A549 (cell line): ENCODE data around the gene SENP5. TPM values are rescaled to one million over a fixed set of nuclear protein-coding genes. Genes with fewer than 3 reads are reported as not detected.
A peak's percentile ranks its signal among the peaks of the same experiment; 100 is the strongest.

Source experiments
- CBX8 ChIP-seq: fragments of 200-600 bp; sonication (generic); IDR thresholded peaks from 2 replicates; pipeline ENCODE4 v1.6.1; 2016
- CHD2 ChIP-seq: fragments of 150-350 bp; IDR thresholded peaks from 2 replicates; pipeline ENCODE4 v1.6.1; 2014; ENCODE audit warnings: low read length; ENCODE audit not compliant: partially characterized antibody
- CHD4 ChIP-seq: fragments of 200-600 bp; sonication (generic); IDR thresholded peaks from 2 replicates; pipeline ENCODE4 v1.6.1; 2016; ENCODE audit warnings: antibody characterized with exemption, mild to moderate bottlenecking, borderline replicate concordance
- HEYL ChIP-seq: fragments of 250-450 bp; sonication (Bioruptor Pico); IDR thresholded peaks from 2 replicates; pipeline ENCODE4 v1.8.0; 2021; ENCODE audit warnings: mild to moderate bottlenecking, moderate library complexity
- JUN ChIP-seq, 2 experiments: fragments of >200 bp; sonication (Bioruptor Twin); formaldehyde crosslinking; IDR thresholded peaks; 2 replicates in 1 of 2; 3 replicates in 1 of 2; pipeline ENCODE4 v1.6.1; 2016 to 2017
- KDM1A ChIP-seq: fragments of 200-600 bp; sonication (generic); IDR thresholded peaks from 2 replicates; pipeline ENCODE4 v1.6.1; 2016; ENCODE audit warnings: low read depth, mild to moderate bottlenecking
- KDM5A ChIP-seq: fragments of 200-600 bp; sonication (generic); IDR thresholded peaks from 2 replicates; pipeline ENCODE4 v1.6.1; 2016; ENCODE audit warnings: antibody characterized with exemption, mild to moderate bottlenecking
- MYC ChIP-seq: IDR thresholded peaks from 2 replicates; pipeline ENCODE4 v1.6.1; 2012; ENCODE audit warnings: mild to moderate bottlenecking, inconsistent platforms, low read length, improper control_type of control experiment, borderline replicate concordance
- NR3C1 ChIP-seq: fragments of >200 bp; sonication (Bioruptor Twin); formaldehyde crosslinking; IDR thresholded peaks from 3 replicates; pipeline ENCODE4 v1.6.1; 2017
- PHF8 ChIP-seq: fragments of 200-600 bp; sonication (generic); IDR thresholded peaks from 2 replicates; pipeline ENCODE4 v1.6.1; 2016; ENCODE audit warnings: low read depth, mild to moderate bottlenecking, antibody characterized with exemption, moderate library complexity, borderline replicate concordance
- POLR2AphosphoS2 ChIP-seq: conservative IDR thresholded peaks from 2 replicates; pipeline ENCODE4 v1.6.1; 2012; ENCODE audit warnings: low read length, improper control_type of control experiment, inconsistent platforms
- RARB ChIP-seq: fragments of 250-450 bp; sonication (Bioruptor Pico); IDR thresholded peaks from 2 replicates; pipeline ENCODE4 v1.8.0; 2021; ENCODE audit warnings: mild to moderate bottlenecking, moderate library complexity
- RCOR1 ChIP-seq: fragments of 150-350 bp; IDR thresholded peaks from 2 replicates; pipeline ENCODE4 v1.6.1; 2014; ENCODE audit warnings: antibody characterized with exemption, low read length, low read depth
- SMC3 ChIP-seq: fragments of >200 bp; sonication (Bioruptor Twin); formaldehyde crosslinking; IDR thresholded peaks from 3 replicates; pipeline ENCODE4 v1.6.1; 2018; ENCODE audit warnings: inconsistent platforms
- SREBF2 ChIP-seq: fragments of 450-650 bp; IDR thresholded peaks from 2 replicates; pipeline ENCODE4 v1.6.1; 2014; ENCODE audit warnings: mild to moderate bottlenecking, moderate library complexity
- TP53 ChIP-seq: fragments of 250-450 bp; sonication (Bioruptor Pico); IDR thresholded peaks from 2 replicates; pipeline ENCODE4 v1.5.0; 2021; ENCODE audit warnings: mild to moderate bottlenecking, moderate library complexity
- polyA plus RNA-seq, 4 experiments: library from polyadenylated mRNA; depleted of rRNA in 3 of 4; stranded (reverse); fragments of >200 nt; fragmentation: RNase III in 1 of 4; extraction: RNeasy Plus Mini Kit Qiagen cat#74134 plus additional on column Dnase treatment in 1 of 4; gene quantifications; 2 replicates in 3 of 4; 3 replicates in 1 of 4; pipeline ENCODE4 v1.2.3, GENCODE V29; 2011 to 2017
- TF ChIP-seq, protein P1 (sequence below): fragments of >200 bp; sonication (Bioruptor Twin); formaldehyde crosslinking; IDR thresholded peaks from 3 replicates; pipeline ENCODE4 v1.6.1; 2016
- TF ChIP-seq, protein P2 (sequence below): IDR thresholded peaks from 2 replicates; pipeline ENCODE4 v1.6.1; 2012; ENCODE audit warnings: low read depth, borderline replicate concordance
- TF ChIP-seq, protein P3 (sequence below): fragments of 200-600 bp; sonication (generic); IDR thresholded peaks from 2 replicates; pipeline ENCODE4 v1.6.1; 2016; ENCODE audit warnings: antibody characterized with exemption, mild to moderate bottlenecking, moderate library complexity
- TF ChIP-seq, protein P4 (sequence below): fragments of >200 bp; sonication (Bioruptor Twin); formaldehyde crosslinking; IDR thresholded peaks from 2 replicates; pipeline ENCODE4 v1.6.1; 2016
- TF ChIP-seq, protein P5 (sequence below): fragments of 250-450 bp; sonication (Bioruptor Pico); IDR thresholded peaks from 2 replicates; pipeline ENCODE4 v1.5.0; 2021; ENCODE audit warnings: mild to moderate bottlenecking, moderate library complexity, borderline replicate concordance
- TF ChIP-seq, protein P6 (sequence below): IDR thresholded peaks from 2 replicates; pipeline ENCODE4 v1.6.1; 2012
- TF ChIP-seq, protein P7 (sequence below): fragments of 450-650 bp; IDR thresholded peaks from 2 replicates; pipeline ENCODE4 v1.6.1; 2014; ENCODE audit warnings: antibody characterized with exemption

Gene SENP5
- polyA plus RNA-seq, 2 of the 4 experiments (the other 2 are of a cell fraction): 6.8 to 12.9 TPM

DNA sequence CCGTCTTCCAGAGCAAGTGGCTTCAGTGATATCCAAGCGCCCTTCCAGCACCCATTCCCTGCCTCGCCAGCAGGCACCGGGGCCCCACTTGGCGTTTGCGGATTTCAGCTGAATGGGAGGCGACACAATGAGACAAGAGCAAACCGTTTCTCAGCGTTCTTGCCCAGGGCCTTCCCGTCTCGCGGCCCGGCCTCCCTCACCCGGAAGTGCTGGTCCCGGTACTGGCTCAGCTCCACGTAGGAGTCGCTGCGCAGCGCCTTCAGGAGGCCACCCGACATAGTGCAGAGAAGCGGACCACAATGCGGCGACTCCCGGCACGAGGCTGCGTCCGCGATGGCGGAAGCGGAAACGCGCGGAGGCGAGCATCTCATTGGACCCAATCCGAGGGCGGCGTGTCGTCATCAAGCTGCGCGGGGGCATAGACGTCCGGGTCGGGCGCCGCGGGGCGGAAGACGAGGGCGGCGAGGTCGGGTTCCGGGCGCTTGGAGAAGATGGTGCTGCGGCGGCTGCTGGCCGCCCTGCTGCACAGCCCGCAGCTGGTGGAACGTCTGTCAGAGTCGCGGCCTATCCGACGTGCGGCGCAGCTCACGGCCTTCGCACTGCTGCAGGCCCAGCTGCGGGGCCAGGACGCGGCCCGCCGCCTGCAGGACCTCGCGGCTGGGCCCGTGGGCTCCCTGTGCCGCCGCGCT lies 74.7 kb downstream of the SENP5 start, which contains the start of gene NCBP2 (continued):
- TF ChIP-seq, protein P1, sequence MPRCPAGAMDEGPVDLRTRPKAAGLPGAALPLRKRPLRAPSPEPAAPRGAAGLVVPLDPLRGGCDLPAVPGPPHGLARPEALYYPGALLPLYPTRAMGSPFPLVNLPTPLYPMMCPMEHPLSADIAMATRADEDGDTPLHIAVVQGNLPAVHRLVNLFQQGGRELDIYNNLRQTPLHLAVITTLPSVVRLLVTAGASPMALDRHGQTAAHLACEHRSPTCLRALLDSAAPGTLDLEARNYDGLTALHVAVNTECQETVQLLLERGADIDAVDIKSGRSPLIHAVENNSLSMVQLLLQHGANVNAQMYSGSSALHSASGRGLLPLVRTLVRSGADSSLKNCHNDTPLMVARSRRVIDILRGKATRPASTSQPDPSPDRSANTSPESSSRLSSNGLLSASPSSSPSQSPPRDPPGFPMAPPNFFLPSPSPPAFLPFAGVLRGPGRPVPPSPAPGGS: peak; percentile 69; the same call in 1 of the 3 replicates
- TF ChIP-seq, protein P2, sequence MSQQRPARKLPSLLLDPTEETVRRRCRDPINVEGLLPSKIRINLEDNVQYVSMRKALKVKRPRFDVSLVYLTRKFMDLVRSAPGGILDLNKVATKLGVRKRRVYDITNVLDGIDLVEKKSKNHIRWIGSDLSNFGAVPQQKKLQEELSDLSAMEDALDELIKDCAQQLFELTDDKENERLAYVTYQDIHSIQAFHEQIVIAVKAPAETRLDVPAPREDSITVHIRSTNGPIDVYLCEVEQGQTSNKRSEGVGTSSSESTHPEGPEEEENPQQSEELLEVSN: peak; percentile 65
- TF ChIP-seq, protein P3, sequence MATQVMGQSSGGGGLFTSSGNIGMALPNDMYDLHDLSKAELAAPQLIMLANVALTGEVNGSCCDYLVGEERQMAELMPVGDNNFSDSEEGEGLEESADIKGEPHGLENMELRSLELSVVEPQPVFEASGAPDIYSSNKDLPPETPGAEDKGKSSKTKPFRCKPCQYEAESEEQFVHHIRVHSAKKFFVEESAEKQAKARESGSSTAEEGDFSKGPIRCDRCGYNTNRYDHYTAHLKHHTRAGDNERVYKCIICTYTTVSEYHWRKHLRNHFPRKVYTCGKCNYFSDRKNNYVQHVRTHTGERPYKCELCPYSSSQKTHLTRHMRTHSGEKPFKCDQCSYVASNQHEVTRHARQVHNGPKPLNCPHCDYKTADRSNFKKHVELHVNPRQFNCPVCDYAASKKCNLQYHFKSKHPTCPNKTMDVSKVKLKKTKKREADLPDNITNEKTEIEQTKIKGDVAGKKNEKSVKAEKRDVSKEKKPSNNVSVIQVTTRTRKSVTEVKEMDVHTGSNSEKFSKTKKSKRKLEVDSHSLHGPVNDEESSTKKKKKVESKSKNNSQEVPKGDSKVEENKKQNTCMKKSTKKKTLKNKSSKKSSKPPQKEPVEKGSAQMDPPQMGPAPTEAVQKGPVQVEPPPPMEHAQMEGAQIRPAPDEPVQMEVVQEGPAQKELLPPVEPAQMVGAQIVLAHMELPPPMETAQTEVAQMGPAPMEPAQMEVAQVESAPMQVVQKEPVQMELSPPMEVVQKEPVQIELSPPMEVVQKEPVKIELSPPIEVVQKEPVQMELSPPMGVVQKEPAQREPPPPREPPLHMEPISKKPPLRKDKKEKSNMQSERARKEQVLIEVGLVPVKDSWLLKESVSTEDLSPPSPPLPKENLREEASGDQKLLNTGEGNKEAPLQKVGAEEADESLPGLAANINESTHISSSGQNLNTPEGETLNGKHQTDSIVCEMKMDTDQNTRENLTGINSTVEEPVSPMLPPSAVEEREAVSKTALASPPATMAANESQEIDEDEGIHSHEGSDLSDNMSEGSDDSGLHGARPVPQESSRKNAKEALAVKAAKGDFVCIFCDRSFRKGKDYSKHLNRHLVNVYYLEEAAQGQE: peak; percentile 39; the same call in 1 of the 2 replicates
- TF ChIP-seq, protein P4, sequence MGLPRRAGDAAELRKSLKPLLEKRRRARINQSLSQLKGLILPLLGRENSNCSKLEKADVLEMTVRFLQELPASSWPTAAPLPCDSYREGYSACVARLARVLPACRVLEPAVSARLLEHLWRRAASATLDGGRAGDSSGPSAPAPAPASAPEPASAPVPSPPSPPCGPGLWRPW: no peak
- TF ChIP-seq RCOR1 (no peak), CHD2 (no peak), CBX8 (no peak), MYC (peak; percentile 95), KDM5A (peak; percentile 73), JUN (IDR thresholded peaks at IDR 0.05) (peak; percentile 43 to 90; a peak in 4 of 5 replicates), TP53 (CRISPR knock-in tag) (no peak), NR3C1 (no peak), POLR2AphosphoS2 (peak; percentile 85; the same call in 1 of the 2 replicates), RARB (0 out of 2 replicates have a peak, but pooled peaks have one; percentile 15), PHF8 (peak; percentile 62; the same call in 1 of the 2 replicates), SREBF2 (no peak), CHD4 (no peak), SMC3 (peak; percentile 34; the same call in 2 of the 3 replicates), KDM1A (no peak), HEYL (CRISPR knock-in tag) (no peak)
- TF ChIP-seq, protein P5, sequence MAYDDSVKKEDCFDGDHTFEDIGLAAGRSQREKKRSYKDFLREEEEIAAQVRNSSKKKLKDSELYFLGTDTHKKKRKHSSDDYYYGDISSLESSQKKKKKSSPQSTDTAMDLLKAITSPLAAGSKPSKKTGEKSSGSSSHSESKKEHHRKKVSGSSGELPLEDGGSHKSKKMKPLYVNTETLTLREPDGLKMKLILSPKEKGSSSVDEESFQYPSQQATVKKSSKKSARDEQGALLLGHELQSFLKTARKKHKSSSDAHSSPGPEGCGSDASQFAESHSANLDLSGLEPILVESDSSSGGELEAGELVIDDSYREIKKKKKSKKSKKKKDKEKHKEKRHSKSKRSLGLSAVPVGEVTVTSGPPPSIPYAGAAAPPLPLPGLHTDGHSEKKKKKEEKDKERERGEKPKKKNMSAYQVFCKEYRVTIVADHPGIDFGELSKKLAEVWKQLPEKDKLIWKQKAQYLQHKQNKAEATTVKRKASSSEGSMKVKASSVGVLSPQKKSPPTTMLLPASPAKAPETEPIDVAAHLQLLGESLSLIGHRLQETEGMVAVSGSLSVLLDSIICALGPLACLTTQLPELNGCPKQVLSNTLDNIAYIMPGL (CRISPR knock-in tag): no peak; the same call in 1 of the 2 replicates
- TF ChIP-seq, protein P6, sequence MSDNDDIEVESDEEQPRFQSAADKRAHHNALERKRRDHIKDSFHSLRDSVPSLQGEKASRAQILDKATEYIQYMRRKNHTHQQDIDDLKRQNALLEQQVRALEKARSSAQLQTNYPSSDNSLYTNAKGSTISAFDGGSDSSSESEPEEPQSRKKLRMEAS: peak; percentile 97
- TF ChIP-seq, protein P7, sequence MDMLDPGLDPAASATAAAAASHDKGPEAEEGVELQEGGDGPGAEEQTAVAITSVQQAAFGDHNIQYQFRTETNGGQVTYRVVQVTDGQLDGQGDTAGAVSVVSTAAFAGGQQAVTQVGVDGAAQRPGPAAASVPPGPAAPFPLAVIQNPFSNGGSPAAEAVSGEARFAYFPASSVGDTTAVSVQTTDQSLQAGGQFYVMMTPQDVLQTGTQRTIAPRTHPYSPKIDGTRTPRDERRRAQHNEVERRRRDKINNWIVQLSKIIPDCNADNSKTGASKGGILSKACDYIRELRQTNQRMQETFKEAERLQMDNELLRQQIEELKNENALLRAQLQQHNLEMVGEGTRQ: peak; percentile 45
